Adrenal gland (tissue), 12 donors: ENCODE results near the gene ANKS1B. TPM values are rescaled to one million over a fixed set of nuclear protein-coding genes. Genes with fewer than 3 reads are reported as not detected.

Experiments used
- DNase-seq, 7 donors: peaks; one replicate each; pipeline ENCODE4 v3.0.0-alpha.2; 2019 to 2020
- H3K27ac ChIP-seq, 5 donors: fragments of 200-600 bp; sonication (generic) in 4 of 5; 1 replicate in 3 of 5; 2 replicates in 2 of 5; pipeline versions ENCODE4 v1.5.1 to v1.8.0; 2016 to 2020; ENCODE audit warnings: mild to moderate bottlenecking in 1 of 5
- H3K27me3 ChIP-seq: fragments of 200-600 bp; 2 replicates; pipeline ENCODE4 v1.8.0; 2021
- H3K36me3 ChIP-seq, 2 donors: fragments of 200-600 bp; replicated peaks in 1 of 2; 1 replicate in 1 of 2; 2 replicates in 1 of 2; pipeline versions ENCODE4 v1.5.1 to v1.8.0; 2018 to 2022
- H3K4me1 ChIP-seq, 2 donors: fragments of 200-600 bp; replicated peaks in 1 of 2; 1 replicate in 1 of 2; 2 replicates in 1 of 2; pipeline versions ENCODE4 v1.5.1 to v1.8.0; 2018 to 2021
- H3K4me3 ChIP-seq, 4 donors: fragments of 200-600 bp; sonication (generic) in 3 of 4; one replicate each; pipeline ENCODE4 v1.5.1; 2016 to 2018
- H3K9me3 ChIP-seq, 3 donors: fragments of 200-600 bp; sonication (generic) in 1 of 3; replicated peaks in 1 of 3; 1 replicate in 2 of 3; 2 replicates in 1 of 3; pipeline versions ENCODE4 v1.5.1 to v1.8.0; 2016 to 2021
- CTCF ChIP-seq, 6 experiments: fragments of 450-650 bp in 4 of 6; fragments of 200-600 bp in 2 of 6; sonication (generic) in 1 of 6; IDR thresholded peaks; 1 replicate in 5 of 6; 2 replicates in 1 of 6; pipeline versions ENCODE4 v1.5.1 to v1.8.0; 2016 to 2021; ENCODE audit warnings: antibody characterized with exemption in 6 of 6, mild to moderate bottlenecking in 2 of 6, moderate library complexity in 1 of 6
- POLR2A ChIP-seq, 2 donors: fragments of 450-650 bp; IDR thresholded peaks; one replicate each; pipeline ENCODE4 v1.6.1; 2017; ENCODE audit warnings: antibody characterized with exemption in 2 of 2, mild to moderate bottlenecking in 2 of 2, moderate library complexity in 1 of 2
- WGBS, 4 donors: extraction: QIAGEN DNeasy Blood & Tissue Kit in 2 of 4; methylation state at CpG; one replicate each; pipeline versions ENCODE4 v1.1.5 to v1.1.7; 2013 to 2017; 5-methylcytosine and 5-hydroxymethylcytosine counted together
- intact Hi-C, 2 donors: fragments of 100-400 bp; cut with DNase I; formaldehyde crosslinking; loops; one replicate each; pipeline versions ENCODE4 v1.14.1 to v1.15.0; 2022 to 2023
- polyA plus RNA-seq, 3 donors: library from polyadenylated mRNA; stranded (reverse); fragments of 200-250 nt in 2 of 3; fragments of 350-450 nt in 1 of 3; fragmentation: Illumina TruSeq in 1 of 3; extraction: RNeasy Lipid Tissue Mini Kit (QIAGEN cat#74804) in 1 of 3; gene quantifications; one replicate each; pipeline ENCODE4 v1.2.3, GENCODE V29; 2013 to 2014
- total RNA-seq, 9 donors: library from RNA; depleted of rRNA in 4 of 9; stranded (reverse); fragments of >200 nt in 4 of 9; fragments of 120-200 nt in 1 of 9; fragmentation: NEBNext Ultra II Directional in 1 of 9; extraction: Animal tissue kit (Norgen Biotek cat#: 25700) in 1 of 9; gene quantifications; one replicate each; pipeline versions ENCODE4 v1.1.0 to v1.2.4, GENCODE V29; 2013 to 2023
- donor health status: healthy with polysubstance abuse.
- donor health status: Bipolar disorder and iron deficiency.
- donor health status: DM: yes; HTN: yes; CAD: no.
- donor health status: DM: no; HTN: no; CAD: no.
- donor health status: DM: no; HTN: no; CAD: no.
- donor health status: DM: yes; HTN: yes; CAD: no.

Gene ANKS1B
- total and polyA plus RNA-seq, 12 donors: 1.3 to 28.1 (median 8.0) TPM

GRCh38 chr12:99265648-99266047 lies 719.1 kb downstream of the ANKS1B start:
- Histone ChIP-seq H3K4me3 (no peak overlapping the region), H3K36me3 (no peaks in the 10 kb centered on the region), H3K4me1 (no peaks in the 10 kb centered on the region), H3K27ac (no peak overlapping the region), H3K27me3 (no peaks in the 10 kb centered on the region), H3K9me3 (no peaks in the 10 kb centered on the region)
- TF ChIP-seq CTCF (IDR thresholded peaks at IDR 0.05) (no peak), POLR2A (IDR thresholded peaks at IDR 0.05) (no peak)
- intact Hi-C loops: no loop called here
- DNase-seq: no peak
- 86 to 91% (median 87%) methylated on average over 3 of the region's 3 CpGs for WGBS, 4 donors

DNA sequence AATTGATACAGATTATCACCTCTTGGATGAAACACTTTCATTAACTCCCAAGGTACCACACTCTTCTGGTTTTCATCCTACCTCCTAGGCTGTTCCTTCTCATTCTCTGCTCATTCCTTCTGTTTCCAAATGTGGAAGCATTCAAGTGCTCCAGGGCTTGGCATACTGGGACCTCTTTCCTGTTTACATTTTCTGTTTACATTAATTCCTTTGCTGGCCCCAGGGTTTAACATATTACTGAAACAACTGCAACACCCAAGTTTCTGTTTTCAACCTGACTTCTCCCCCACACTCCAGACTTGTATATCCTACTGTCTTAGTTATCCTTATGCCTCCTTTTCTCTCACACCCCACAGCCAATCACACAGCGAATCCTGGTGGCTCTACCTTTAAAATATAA lies 723.5 kb downstream of the ANKS1B start:
- intact Hi-C loops: no loop called here
- Histone ChIP-seq H3K27ac (no peak overlapping the region), H3K9me3 (no peaks in the 10 kb centered on the region), H3K36me3 (no peaks in the 10 kb centered on the region), H3K27me3 (no peaks in the 10 kb centered on the region), H3K4me3 (no peak overlapping the region), H3K4me1 (no peaks in the 10 kb centered on the region)
- TF ChIP-seq POLR2A (IDR thresholded peaks at IDR 0.05) (no peak), CTCF (IDR thresholded peaks at IDR 0.05) (no peak)
- WGBS, 4 donors: 81 to 100% (median 84%) methylated on average over 1 of the region's 1 CpG
- DNase-seq: no peak

GRCh38 chr12:99260456-99260996 lies 724.2 kb downstream of the ANKS1B start:
- no peak for DNase-seq

More at GRCh38 chr12:99260456-99260996, 724.2 kb downstream of the ANKS1B start:
- Histone ChIP-seq H3K4me3 (no peak overlapping the region), H3K27me3 (no peaks in the 10 kb centered on the region), H3K9me3 (no peaks in the 10 kb centered on the region), H3K36me3 (no peaks in the 10 kb centered on the region), H3K27ac (no peak overlapping the region), H3K4me1 (no peaks in the 10 kb centered on the region)
- WGBS, 4 donors: 64 to 68% (median 67%) methylated on average over 4 of the region's 4 CpGs
- TF ChIP-seq POLR2A (IDR thresholded peaks at IDR 0.05) (no peak), CTCF (IDR thresholded peaks at IDR 0.05) (no peak)
- intact Hi-C loops: no loop called here
